ENCODE results near the gene SEC31A.

- TF ChIP-seq USF2 (CRISPR knock-in tag; IDR thresholded peaks at IDR 0.05): no peak
- no peak for TF ChIP-seq IRF1 (CRISPR knock-in tag; IDR thresholded peaks at IDR 0.05)
- no peak for TF ChIP-seq CTCF (IDR thresholded peaks at IDR 0.05)
- no peak for TF ChIP-seq FOXP4 (CRISPR knock-in tag; IDR thresholded peaks at IDR 0.05)
- TF ChIP-seq PRDM15 (CRISPR knock-in tag; IDR thresholded peaks at IDR 0.05): no peak
- TF ChIP-seq JAZF1 (CRISPR knock-in tag; IDR thresholded peaks at IDR 0.05): no peak
- no peak for TF ChIP-seq ZNF281 (CRISPR knock-in tag; IDR thresholded peaks at IDR 0.05)
- TF ChIP-seq NFYB (CRISPR knock-in tag; conservative IDR thresholded peaks at IDR 0.05; ENCODE audit: low read depth): no peak
- no peak for TF ChIP-seq FOXJ3 (CRISPR knock-in tag; IDR thresholded peaks at IDR 0.05; ENCODE audit: borderline replicate concordance)
- no peak for TF ChIP-seq JUN (CRISPR knock-in tag; IDR thresholded peaks at IDR 0.05)
These were observed 103.6 kb downstream of the SEC31A start for GRCh38 chr4:82787342-82787741.
